Gastrocnemius medialis (tissue), 4 donors: ENCODE measurements around the gene SCAMP1. TPM values are rescaled to one million over a fixed set of nuclear protein-coding genes. Genes with fewer than 3 reads are reported as not detected.
A peak's percentile ranks its signal among the peaks of the same experiment; 100 is the strongest.

Experiments
- ATAC-seq, 2 donors: fragments of 150-250 bp; one replicate each; pipeline ENCODE4 v1.9.1; 2016
- DNase-seq, 2 donors: peaks; one replicate each; pipeline ENCODE4 v3.0.0-alpha.2; 2019
- H3K27ac ChIP-seq, 4 donors: fragments of 200-600 bp; sonication (generic); 1 replicate in 1 of 4; 2 replicates in 3 of 4; pipeline ENCODE4 v1.5.1; 2016 to 2018; ENCODE audit warnings: mild to moderate bottlenecking in 2 of 4, moderate library complexity in 1 of 4
- H3K27me3 ChIP-seq, 3 donors: fragments of 200-600 bp; sonication (generic) in 2 of 3; 1 replicate in 1 of 3; 2 replicates in 2 of 3; pipeline versions ENCODE4 v1.5.1 to v1.6.0; 2016 to 2019; ENCODE audit warnings: mild to moderate bottlenecking in 1 of 3, moderate library complexity in 1 of 3
- H3K36me3 ChIP-seq, 2 donors: fragments of 200-600 bp; sonication (generic) in 1 of 2; one replicate each; pipeline ENCODE4 v1.5.1; 2017 to 2018
- H3K4me1 ChIP-seq, 2 donors: fragments of 200-600 bp; sonication (generic) in 1 of 2; one replicate each; pipeline ENCODE4 v1.5.1; 2016 to 2017; ENCODE audit warnings: mild to moderate bottlenecking in 2 of 2
- H3K4me3 ChIP-seq, 4 donors: fragments of 200-600 bp; sonication (generic) in 3 of 4; 1 replicate in 1 of 4; 2 replicates in 3 of 4; pipeline ENCODE4 v1.5.1; 2016 to 2019; ENCODE audit warnings: mild to moderate bottlenecking in 2 of 4
- H3K9me3 ChIP-seq, 3 donors: fragments of 200-600 bp; sonication (generic) in 2 of 3; 1 replicate in 1 of 3; 2 replicates in 2 of 3; pipeline ENCODE4 v1.5.1; 2016 to 2019
- CTCF ChIP-seq, 5 experiments: fragments of 450-650 bp in 3 of 5; fragments of 200-600 bp in 2 of 5; sonication (generic) in 2 of 5; IDR thresholded peaks in 4 of 5; conservative IDR thresholded peaks in 1 of 5; 1 replicate in 4 of 5; 2 replicates in 1 of 5; pipeline ENCODE4 v1.5.1; 2016 to 2019; ENCODE audit warnings: antibody characterized with exemption in 5 of 5, mild to moderate bottlenecking in 3 of 5, moderate library complexity in 3 of 5
- POLR2A ChIP-seq, 2 donors: fragments of 450-650 bp; IDR thresholded peaks; one replicate each; pipeline ENCODE4 v1.6.1; 2017; ENCODE audit warnings: antibody characterized with exemption in 2 of 2, mild to moderate bottlenecking in 2 of 2, moderate library complexity in 2 of 2
- in situ Hi-C, 4 donors: fragments of 200-750 bp; cut with MboI; loops; one replicate each; pipeline versions ENCODE4 v1.15.0 to v1.8.0; 2017; ENCODE audit warnings: low sequenced_read_pairs in 4 of 4
- intact Hi-C: fragments of 100-400 bp; cut with DNase I; formaldehyde crosslinking; loops from one replicate; pipeline ENCODE4 v1.15.1; 2023; ENCODE audit warnings: low total_unique reads
- total RNA-seq, 4 donors: library from RNA; depleted of rRNA; stranded (reverse); fragments of >200 nt; gene quantifications; one replicate each; pipeline versions ENCODE4 v1.1.0 to v1.2.3, GENCODE V29; 2016

SCAMP1 gene
- total RNA-seq, 4 donors from 2014 or later: 17.5 to 35.2 (median 22.0) TPM

- no peak overlapping the region for H3K27ac ChIP-seq
- peak in 1 of 2 donors; percentile 20 for ATAC-seq
- H3K27me3 ChIP-seq: no peaks in the 10 kb centered on the region
- no peak for TF ChIP-seq CTCF (IDR thresholded peaks at IDR 0.05 in 4 of 5, conservative IDR thresholded peaks at IDR 0.05 in 1 of 5)
- no peak for TF ChIP-seq POLR2A (IDR thresholded peaks at IDR 0.05)
- intact Hi-C loops: no loop called here
- in situ Hi-C loops: loop anchor here in 2 of 4 donors (25.0 kb wide), 2 partner anchors 111 to 436 kb away; partner anchors contain the start of gene LHFPL2 (in 1 of the 2)
- peaks cover 0 to 21% of the 10 kb centered on the region in 2 donors for H3K4me1 ChIP-seq
- H3K9me3 ChIP-seq: no peaks in the 10 kb centered on the region
- no peak for DNase-seq
- no peak overlapping the region for H3K4me3 ChIP-seq
- no peaks in the 10 kb centered on the region for H3K36me3 ChIP-seq
Observed at GRCh38 chr5:78526049-78526525, 165.7 kb downstream of the SCAMP1 start.

GRCh38 chr5:78527054-78527859 lies 166.8 kb downstream of the SCAMP1 start:
- ATAC-seq (peak; percentile 84 to 86), DNase-seq (peak; percentile 60 to 70)
- H3K9me3 ChIP-seq: no peaks in the 10 kb centered on the region
- no peaks in the 10 kb centered on the region for H3K36me3 ChIP-seq
- peaks cover 0 to 21% of the 10 kb centered on the region in 2 donors for H3K4me1 ChIP-seq
- H3K27ac ChIP-seq: peak overlapping the region; percentile 32 to 64 (median 58)
- in situ Hi-C loops: loop anchor here in 2 of 4 donors (25.0 kb wide), 2 partner anchors 110 to 435 kb away; partner anchors contain the start of gene LHFPL2 (in 1 of the 2)
- no peak overlapping the region for H3K4me3 ChIP-seq
- H3K27me3 ChIP-seq: no peaks in the 10 kb centered on the region
- no peak for TF ChIP-seq POLR2A (IDR thresholded peaks at IDR 0.05)
- no peak for TF ChIP-seq CTCF (IDR thresholded peaks at IDR 0.05 in 4 of 5, conservative IDR thresholded peaks at IDR 0.05 in 1 of 5)
- intact Hi-C loops: no loop called here

- in situ Hi-C loops: loop anchor here in 2 of 4 donors (25.0 kb wide), 2 partner anchors 109 to 434 kb away; partner anchors contain the start of gene LHFPL2 (in 1 of the 2)
- Histone ChIP-seq H3K27ac (peak overlapping the region; percentile 32 to 64 (median 58)), H3K9me3 (no peaks in the 10 kb centered on the region), H3K4me3 (no peak overlapping the region), H3K36me3 (no peaks in the 10 kb centered on the region), H3K27me3 (no peaks in the 10 kb centered on the region), H3K4me1 (peaks cover 0 to 21% of the 10 kb centered on the region in 2 donors)
- intact Hi-C loops: no loop called here
- no peak for TF ChIP-seq POLR2A (IDR thresholded peaks at IDR 0.05)
- ATAC-seq: no peak
- no peak for DNase-seq
Observed at GRCh38 chr5:78527925-78528324, 167.5 kb downstream of the SCAMP1 start.

Other genes with a start within 250 kb of the SCAMP1 start
- gene AP3B1, start 65.9 kb upstream of the SCAMP1 start, total RNA-seq: 10 to 100 TPM; 17.9 to 26.0 (median 22.6) TPM